ENCODE results near the gene GP5.

GP5 gene

GRCh38 chr3:194404365-194405140 lies 5.5 kb upstream of the GP5 start:
- H3K27me3 Mint-ChIP-seq (ENCODE audit: low read depth), result no peaks in the 10 kb centered on the region
- peak; percentile 72 to 77 (median 76) for TF ChIP-seq CTCF (IDR thresholded peaks at IDR 0.05; ENCODE audit: unreplicated experiment in 3 of 3)
- H3K4me3 Mint-ChIP-seq, result no peak overlapping the region
- H3K27ac Mint-ChIP-seq, result no peak overlapping the region
- H3K9me3 Mint-ChIP-seq, result no peaks in the 10 kb centered on the region
- H3K36me3 Mint-ChIP-seq (ENCODE audit: low read depth), result peaks cover 17% of the 10 kb centered on the region
- H3K4me1 Mint-ChIP-seq, result no peaks in the 10 kb centered on the region

DNA sequence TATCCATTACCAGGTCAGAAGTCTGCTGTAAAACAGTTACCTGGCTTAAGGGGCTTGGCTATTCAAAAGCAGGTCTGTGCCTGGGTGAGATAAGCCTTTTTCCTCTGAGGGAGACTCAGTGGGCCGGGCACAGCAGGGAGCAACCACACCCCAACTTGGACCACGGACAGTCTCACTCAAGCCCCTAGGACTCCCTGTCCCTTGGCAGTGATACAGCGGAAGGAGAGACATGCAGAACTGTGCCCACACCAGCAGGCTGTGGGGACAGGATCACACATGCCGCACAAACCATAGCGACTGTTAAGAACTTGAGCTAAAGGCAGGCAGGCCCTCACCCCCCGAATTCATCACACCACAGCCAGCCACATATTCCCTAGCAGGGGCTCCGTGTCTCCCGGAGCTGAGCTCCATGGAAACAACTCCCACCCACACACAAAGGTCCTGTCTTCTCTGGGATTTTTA lies 2.8 kb upstream of the GP5 start:
- Mint-ChIP-seq H3K36me3 (ENCODE audit: low read depth) (peaks cover 13% of the 10 kb centered on the region), H3K27me3 (ENCODE audit: low read depth) (no peaks in the 10 kb centered on the region), H3K4me1 (no peaks in the 10 kb centered on the region), H3K4me3 (no peak overlapping the region), H3K27ac (no peak overlapping the region), H3K9me3 (no peaks in the 10 kb centered on the region)
- no peak for TF ChIP-seq CTCF (IDR thresholded peaks at IDR 0.05; ENCODE audit: unreplicated experiment in 3 of 3)

- Mint-ChIP-seq H3K36me3 (ENCODE audit: low read depth) (peaks cover 9% of the 10 kb centered on the region), H3K27me3 (ENCODE audit: low read depth) (no peaks in the 10 kb centered on the region), H3K4me1 (peaks cover 2% of the 10 kb centered on the region), H3K4me3 (no peak overlapping the region), H3K9me3 (no peaks in the 10 kb centered on the region), H3K27ac (no peak overlapping the region)
- no peak for TF ChIP-seq CTCF (IDR thresholded peaks at IDR 0.05; ENCODE audit: unreplicated experiment in 3 of 3)
Measured at GRCh38 chr3:194401346-194401745, 2.3 kb upstream of the GP5 start.

DNA sequence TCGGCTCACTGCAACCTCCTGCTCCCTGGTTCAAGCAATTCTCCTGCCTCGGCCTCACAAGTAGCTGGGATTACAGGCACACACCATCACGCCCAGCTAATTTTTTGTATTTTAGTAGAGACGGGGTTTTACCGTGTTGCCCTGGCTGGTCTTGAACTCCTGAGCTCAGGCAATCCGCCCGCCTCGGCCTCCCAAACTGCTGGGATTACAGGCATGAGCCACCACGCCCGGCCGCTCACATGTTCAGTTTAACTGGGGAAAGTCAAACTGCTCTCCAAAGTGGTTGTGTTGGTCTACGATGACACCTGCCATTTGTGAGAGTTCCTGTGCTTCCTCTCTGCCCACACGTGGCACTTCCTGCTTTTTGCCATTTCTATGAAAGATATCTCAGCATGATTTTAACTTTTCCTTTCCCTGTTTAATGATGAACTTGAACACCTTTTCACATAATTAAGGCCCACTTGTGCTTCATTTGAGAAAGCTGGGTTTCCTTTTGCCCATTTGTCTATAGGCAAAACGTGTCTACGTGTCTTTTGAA lies 877 bp upstream of the GP5 start:
- no peak for TF ChIP-seq CTCF (IDR thresholded peaks at IDR 0.05; ENCODE audit: unreplicated experiment in 3 of 3)
- no peak overlapping the region for H3K27ac Mint-ChIP-seq
- H3K36me3 Mint-ChIP-seq (ENCODE audit: low read depth), result peaks cover 5% of the 10 kb centered on the region
- H3K4me1 Mint-ChIP-seq, result peaks cover 14% of the 10 kb centered on the region
- no peak overlapping the region for H3K4me3 Mint-ChIP-seq
- no peaks in the 10 kb centered on the region for H3K9me3 Mint-ChIP-seq
- no peaks in the 10 kb centered on the region for H3K27me3 Mint-ChIP-seq (ENCODE audit: low read depth)

DNA sequence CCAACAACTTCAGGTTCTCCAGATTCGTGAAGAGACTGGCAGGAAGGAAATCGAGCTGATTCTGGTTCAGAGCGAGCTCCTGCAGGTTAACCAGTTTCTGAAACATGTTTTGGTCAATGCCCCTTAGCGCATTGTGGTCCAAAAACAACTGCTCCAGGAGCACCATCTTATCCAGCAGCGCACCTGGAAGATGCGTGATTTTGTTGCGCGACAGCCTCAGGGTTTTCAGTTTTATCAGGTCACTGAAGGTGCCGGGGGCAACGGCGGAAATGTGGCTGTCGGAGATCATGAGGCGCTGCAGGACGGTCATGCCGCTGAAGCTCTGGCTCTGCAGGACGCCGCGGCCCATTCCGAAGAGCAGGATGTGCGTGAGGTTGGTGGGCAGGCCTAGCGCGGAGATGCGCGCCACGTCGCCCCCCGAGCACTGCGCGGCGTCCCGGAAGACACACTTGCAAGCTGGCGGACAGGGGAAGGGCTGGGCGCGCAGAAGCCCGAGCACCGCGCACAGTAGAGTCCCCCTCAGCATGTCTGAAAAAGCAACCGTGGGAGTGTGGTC lies 1.2 kb downstream of the GP5 start:
- no peak for TF ChIP-seq CTCF (IDR thresholded peaks at IDR 0.05; ENCODE audit: unreplicated experiment in 3 of 3)
- Mint-ChIP-seq H3K27me3 (ENCODE audit: low read depth) (peaks cover under 1% of the 10 kb centered on the region), H3K36me3 (ENCODE audit: low read depth) (no peaks in the 10 kb centered on the region), H3K4me1 (peaks cover 14% of the 10 kb centered on the region), H3K27ac (no peak overlapping the region), H3K9me3 (peaks cover under 1% of the 10 kb centered on the region), H3K4me3 (no peak overlapping the region)
